ENCODE data around the gene MEIKIN. TPM values are rescaled to one million over a fixed set of nuclear protein-coding genes. Genes with fewer than 3 reads are reported as not detected.

Gene MEIKIN
- total and polyA plus RNA-seq, 2 of the 8 experiments (the other 6 are each of a cell fraction or from before 2014, with no cell fraction given), result not detected

DNA sequence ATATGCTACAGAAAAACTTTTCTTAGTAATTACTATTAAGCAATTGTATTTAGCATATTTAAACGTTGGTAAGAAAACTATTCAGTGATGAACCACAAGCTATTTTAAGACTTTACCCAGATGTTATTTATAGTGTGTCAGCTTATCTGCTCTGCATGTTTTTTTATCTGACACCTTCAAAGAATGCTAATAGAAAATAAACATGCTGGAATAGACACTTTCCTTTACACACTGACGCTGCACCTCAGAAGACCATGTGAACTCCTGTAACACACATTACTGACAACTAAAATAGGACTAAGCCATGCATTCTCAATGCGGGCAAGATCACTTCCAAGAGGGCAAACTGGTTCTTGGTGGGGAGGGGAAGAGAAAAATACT is 187.0 kb downstream of the MEIKIN start:
- peaks cover 0 to 2% of the 10 kb centered on the region in 2 experiments for H4K20me1 ChIP-seq (replicated peaks in 1 of 2; ENCODE audit: control insufficient read depth in 1 of 2, insufficient read depth in 2 of 2, low read length in 2 of 2)
- no peak overlapping the region for H2BK120ac ChIP-seq (replicated peaks; ENCODE audit: low read depth, low read length)
- TF ChIP-seq SIN3A (conservative IDR thresholded peaks at IDR 0.05 in 1 of 2, IDR thresholded peaks at IDR 0.05 in 1 of 2; ENCODE audit: low read depth in 1 of 2, low read length in 2 of 2) (no peak), TCF12 (IDR thresholded peaks at IDR 0.05; ENCODE audit: low read depth, low read length) (no peak), SP1 (IDR thresholded peaks at IDR 0.05; ENCODE audit: low read depth, low read length) (no peak), JUN (IDR thresholded peaks at IDR 0.05; ENCODE audit: low read depth, low read length) (no peak)
- no peak overlapping the region for H3K18ac ChIP-seq (ENCODE audit: extremely low read depth, low read length)
- H2BK12ac ChIP-seq (ENCODE audit: low read depth, low read length), result no peak overlapping the region
- no peak overlapping the region for H2BK15ac ChIP-seq (ENCODE audit: low read length)
- no peak overlapping the region for H3K4me2 ChIP-seq (ENCODE audit: insufficient read depth in 1 of 2, low read depth in 2 of 2, low read length in 2 of 2)
- H4K8ac ChIP-seq (ENCODE audit: extremely low read depth, insufficient read depth, low read length), result no peak overlapping the region
- 89% methylated on average over 3 of the region's 3 CpGs; no CpG with 5 or more reads in 1 of the 2 experiments for WGBS, 2 experiments (ENCODE audit: extremely low coverage in 1 of 2, insufficient coverage in 1 of 2, insufficient read length in 1 of 2, insufficient replicate concordance in 2 of 2, low coverage in 1 of 2, low lambda C conversion rate in 2 of 2, missing lambda C conversion rate in 1 of 2)
- H3K9me3 ChIP-seq (ENCODE audit: insufficient read depth in 2 of 2, low read depth in 1 of 2, low read length in 1 of 2), result no peaks in the 10 kb centered on the region
- no peak overlapping the region for H3K27ac ChIP-seq (ENCODE audit: low read depth, low read length)
- no peak overlapping the region for H2AK5ac ChIP-seq (ENCODE audit: low read depth, low read length)
- H3K56ac ChIP-seq (replicated peaks; ENCODE audit: insufficient read length, low read depth, low read length), result no peak overlapping the region
- H2BK20ac ChIP-seq (ENCODE audit: low read length), result no peak overlapping the region
- H2BK5ac ChIP-seq (ENCODE audit: low read depth, low read length), result no peak overlapping the region
- no peak overlapping the region for H4K91ac ChIP-seq (replicated peaks; ENCODE audit: insufficient read length, low read length)
- H3K4ac ChIP-seq (replicated peaks; ENCODE audit: insufficient read length, low read depth, low read length), result no peak overlapping the region
- no peaks in the 10 kb centered on the region for H3K23me2 ChIP-seq (ENCODE audit: low read depth, low read length)
- H3K4me3 ChIP-seq (ENCODE audit: extremely low read depth in 1 of 4, insufficient read depth in 2 of 4, low read depth in 3 of 4, low read length in 4 of 4), result no peak overlapping the region
- H2AFZ ChIP-seq (ENCODE audit: low read length), result no peak overlapping the region
- no peak overlapping the region for H3K23ac ChIP-seq (ENCODE audit: insufficient read length)
- ChIA-PET POLR2A (ENCODE audit: partially characterized antibody) (no interaction called here), CTCF (ENCODE audit: partially characterized antibody) (no interaction called here)
- H3K9ac ChIP-seq (replicated peaks in 1 of 4; ENCODE audit: extremely low read depth in 1 of 4, low read depth in 3 of 4, low read length in 3 of 4), result no peak overlapping the region
- no peaks in the 10 kb centered on the region for H3K4me1 ChIP-seq (replicated peaks in 1 of 4; ENCODE audit: control insufficient read depth in 3 of 4, insufficient read depth in 4 of 4, low read length in 3 of 4)
- H3K14ac ChIP-seq (ENCODE audit: insufficient read length), result no peak overlapping the region
- H3K79me1 ChIP-seq (ENCODE audit: low read depth, low read length), result peaks cover 7% of the 10 kb centered on the region
- FAIRE-seq, result no peak
- H3K27me3 ChIP-seq (replicated peaks in 1 of 4; ENCODE audit: control insufficient read depth in 3 of 4, extremely low read depth in 1 of 4, insufficient read depth in 3 of 4, low read length in 3 of 4), result no peaks in the 10 kb centered on the region
- no peak overlapping the region for H4K5ac ChIP-seq (ENCODE audit: insufficient read length, low read depth, low read length)
- no peaks in the 10 kb centered on the region for H3K36me3 ChIP-seq (ENCODE audit: control insufficient read depth in 2 of 4, insufficient read depth in 4 of 4, low read length in 3 of 4)
- no peak for DNase-seq (ENCODE audit: low read depth in 1 of 2, low spot score in 2 of 2)
- peaks cover 0 to 89% of the 10 kb centered on the region in 2 experiments; a peak in 2 of 4 replicates for H3K79me2 ChIP-seq (ENCODE audit: control insufficient read depth in 1 of 2, insufficient read depth in 2 of 2, low read length in 2 of 2)
